BLaER1 (cell line): ENCODE data around the gene ANXA1.

Experiments used
- H3K27ac ChIP-seq: shearing (Covaris generic); formaldehyde crosslinking; 2 replicates; pipeline ENCODE4 v1.8.1; 2022
- H3K27me3 ChIP-seq: shearing (Covaris generic); formaldehyde crosslinking; 2 replicates; pipeline ENCODE4 v1.8.1; 2022
- H3K36me3 ChIP-seq: shearing (Covaris generic); formaldehyde crosslinking; 2 replicates; pipeline ENCODE4 v1.8.1; 2022
- H3K4me1 ChIP-seq: shearing (Covaris generic); formaldehyde crosslinking; 2 replicates; pipeline ENCODE4 v1.8.1; 2022
- H3K4me2 ChIP-seq: shearing (Covaris generic); formaldehyde crosslinking; 2 replicates; pipeline ENCODE4 v1.8.1; 2022
- H3K4me3 ChIP-seq: shearing (Covaris generic); formaldehyde crosslinking; 2 replicates; pipeline ENCODE4 v1.8.1; 2022
- H3K9ac ChIP-seq: shearing (Covaris generic); formaldehyde crosslinking; 2 replicates; pipeline ENCODE4 v1.8.1; 2022
- H3K9me3 ChIP-seq: shearing (Covaris generic); formaldehyde crosslinking; 2 replicates; pipeline ENCODE4 v1.8.1; 2022
- H4K20me1 ChIP-seq: shearing (Covaris generic); formaldehyde crosslinking; 2 replicates; pipeline ENCODE4 v1.8.1; 2022
- Cebpa-rat ChIP-seq: shearing (Covaris generic); IDR thresholded peaks from 2 replicates; pipeline ENCODE4 v1.8.1; 2022

ANXA1 gene

GRCh38 chr9:73166468-73166867, 14.8 kb downstream of the ANXA1 start:
- Histone ChIP-seq H3K9ac (no peak overlapping the region), H3K4me1 (no peaks in the 10 kb centered on the region), H4K20me1 (no peaks in the 10 kb centered on the region), H3K4me3 (no peak overlapping the region), H3K27ac (no peak overlapping the region), H3K9me3 (no peaks in the 10 kb centered on the region), H3K4me2 (no peak overlapping the region), H3K36me3 (no peaks in the 10 kb centered on the region), H3K27me3 (no peaks in the 10 kb centered on the region)
- TF ChIP-seq Cebpa-rat, result no peak

- H3K9me3 ChIP-seq, result no peaks in the 10 kb centered on the region
- H3K9ac ChIP-seq, result no peak overlapping the region
- H3K36me3 ChIP-seq, result no peaks in the 10 kb centered on the region
- H3K4me2 ChIP-seq, result no peak overlapping the region
- H3K27me3 ChIP-seq, result no peaks in the 10 kb centered on the region
- H3K4me3 ChIP-seq, result no peak overlapping the region
- TF ChIP-seq Cebpa-rat, result no peak
- H3K27ac ChIP-seq, result no peak overlapping the region
- no peaks in the 10 kb centered on the region for H3K4me1 ChIP-seq
- no peaks in the 10 kb centered on the region for H4K20me1 ChIP-seq
Measured at GRCh38 chr9:73167614-73168013, 15.9 kb downstream of the ANXA1 start.

- no peaks in the 10 kb centered on the region for H4K20me1 ChIP-seq
- H3K4me3 ChIP-seq, result no peak overlapping the region
- no peak overlapping the region for H3K4me2 ChIP-seq
- H3K9ac ChIP-seq, result no peak overlapping the region
- no peak overlapping the region for H3K27ac ChIP-seq
- H3K27me3 ChIP-seq, result no peaks in the 10 kb centered on the region
- TF ChIP-seq Cebpa-rat, result no peak
- H3K4me1 ChIP-seq, result no peaks in the 10 kb centered on the region
- H3K9me3 ChIP-seq, result no peaks in the 10 kb centered on the region
- no peaks in the 10 kb centered on the region for H3K36me3 ChIP-seq
Measured at GRCh38 chr9:73168298-73168934, 16.8 kb downstream of the ANXA1 start.

GRCh38 chr9:73170185-73170957, 18.7 kb downstream of the ANXA1 start:
- Histone ChIP-seq H3K36me3 (no peaks in the 10 kb centered on the region), H4K20me1 (no peaks in the 10 kb centered on the region), H3K9me3 (no peaks in the 10 kb centered on the region), H3K4me1 (no peaks in the 10 kb centered on the region), H3K27me3 (no peaks in the 10 kb centered on the region), H3K9ac (no peak overlapping the region), H3K4me2 (no peak overlapping the region), H3K4me3 (no peak overlapping the region), H3K27ac (no peak overlapping the region)
- no peak for TF ChIP-seq Cebpa-rat

- no peak overlapping the region for H3K9ac ChIP-seq
- TF ChIP-seq Cebpa-rat, result no peak
Measured at GRCh38 chr9:73172901-73173215, 21.2 kb downstream of the ANXA1 start.

GRCh38 chr9:73173557-73174329, 22.1 kb downstream of the ANXA1 start:
- TF ChIP-seq Cebpa-rat, result no peak
- Histone ChIP-seq H3K9ac (no peak overlapping the region), H3K9me3 (no peaks in the 10 kb centered on the region), H3K36me3 (no peaks in the 10 kb centered on the region), H3K27me3 (no peaks in the 10 kb centered on the region), H3K4me2 (no peak overlapping the region), H3K4me3 (no peak overlapping the region), H4K20me1 (no peaks in the 10 kb centered on the region), H3K4me1 (no peaks in the 10 kb centered on the region), H3K27ac (no peak overlapping the region)

More at GRCh38 chr9:73172901-73173215, 21.2 kb downstream of the ANXA1 start:
- Histone ChIP-seq H3K27ac (no peak overlapping the region), H3K9me3 (no peaks in the 10 kb centered on the region), H3K4me3 (no peak overlapping the region), H3K4me2 (no peak overlapping the region), H3K27me3 (no peaks in the 10 kb centered on the region), H3K4me1 (no peaks in the 10 kb centered on the region), H4K20me1 (no peaks in the 10 kb centered on the region), H3K36me3 (no peaks in the 10 kb centered on the region)

GRCh38 chr9:73174330-73174980, 22.8 kb downstream of the ANXA1 start:
- Histone ChIP-seq H3K27me3 (no peaks in the 10 kb centered on the region), H3K4me2 (no peak overlapping the region), H3K4me3 (no peak overlapping the region), H3K36me3 (no peaks in the 10 kb centered on the region), H3K27ac (no peak overlapping the region), H3K4me1 (peaks cover 3% of the 10 kb centered on the region), H4K20me1 (no peaks in the 10 kb centered on the region), H3K9ac (no peak overlapping the region), H3K9me3 (no peaks in the 10 kb centered on the region)
- TF ChIP-seq Cebpa-rat, result no peak

GRCh38 chr9:73176450-73176875, 24.8 kb downstream of the ANXA1 start:
- H3K27ac ChIP-seq, result no peak overlapping the region
- no peaks in the 10 kb centered on the region for H3K36me3 ChIP-seq
- H3K4me2 ChIP-seq, result no peak overlapping the region
- H3K4me1 ChIP-seq, result peaks cover 15% of the 10 kb centered on the region
- no peaks in the 10 kb centered on the region for H3K27me3 ChIP-seq
- no peak for TF ChIP-seq Cebpa-rat
- no peaks in the 10 kb centered on the region for H4K20me1 ChIP-seq
- H3K9ac ChIP-seq, result no peak overlapping the region
- H3K4me3 ChIP-seq, result no peak overlapping the region
- H3K9me3 ChIP-seq, result no peaks in the 10 kb centered on the region

- Histone ChIP-seq H3K9ac (no peak overlapping the region), H3K4me3 (no peak overlapping the region), H3K27me3 (no peaks in the 10 kb centered on the region), H4K20me1 (no peaks in the 10 kb centered on the region), H3K36me3 (no peaks in the 10 kb centered on the region), H3K4me2 (no peak overlapping the region), H3K4me1 (peaks cover 15% of the 10 kb centered on the region), H3K9me3 (no peaks in the 10 kb centered on the region), H3K27ac (no peak overlapping the region)
- TF ChIP-seq Cebpa-rat, result no peak
Measured at GRCh38 chr9:73178044-73178443, 26.4 kb downstream of the ANXA1 start.
